GM10266 (cell line): ENCODE data around the gene STIM1.
"Not testable (repeated sequence)": the region's sequence is repeated elsewhere in the genome, so short reads cannot be mapped to it uniquely, and the experiment has no call there.

Experiments used
- DNase-seq: peaks from one replicate; pipeline ENCODE4 v3.0.0; 2012; ENCODE audit errors: extremely low spot score
- CTCF ChIP-seq: IDR thresholded peaks from 2 replicates; pipeline ENCODE4 v1.5.1; 2012; ENCODE audit warnings: mild to moderate bottlenecking, low read depth; ENCODE audit not compliant: control insufficient read depth, insufficient read depth; ENCODE audit errors: missing control alignments

STIM1 gene

GRCh38 chr11:4044976-4045646, 189.6 kb downstream of the STIM1 start:
- no peak for DNase-seq
- TF ChIP-seq CTCF: no peak

DNA sequence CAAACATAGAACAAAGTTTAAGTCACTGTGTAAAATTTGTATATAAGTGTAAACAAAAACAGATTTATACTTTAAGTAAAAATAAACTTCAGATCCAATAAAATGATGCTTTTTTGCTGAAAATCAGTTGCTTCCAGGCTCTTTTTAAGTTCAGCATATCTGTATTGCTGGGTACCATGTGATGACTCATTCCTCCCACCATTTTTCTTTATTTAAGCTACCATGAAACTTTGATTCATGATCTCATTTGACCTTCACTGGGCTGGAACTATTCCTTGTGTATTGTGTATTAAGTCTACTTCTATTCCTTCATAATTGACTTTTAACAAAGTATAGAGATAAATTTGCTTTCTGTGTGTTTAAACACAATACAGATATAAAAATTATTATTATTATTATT, 192.9 kb downstream of the STIM1 start:
- no peak for TF ChIP-seq CTCF
- DNase-seq: no peak

- DNase-seq: no peak
- no peak for TF ChIP-seq CTCF
Measured at GRCh38 chr11:4049006-4049405, 193.5 kb downstream of the STIM1 start.

DNA sequence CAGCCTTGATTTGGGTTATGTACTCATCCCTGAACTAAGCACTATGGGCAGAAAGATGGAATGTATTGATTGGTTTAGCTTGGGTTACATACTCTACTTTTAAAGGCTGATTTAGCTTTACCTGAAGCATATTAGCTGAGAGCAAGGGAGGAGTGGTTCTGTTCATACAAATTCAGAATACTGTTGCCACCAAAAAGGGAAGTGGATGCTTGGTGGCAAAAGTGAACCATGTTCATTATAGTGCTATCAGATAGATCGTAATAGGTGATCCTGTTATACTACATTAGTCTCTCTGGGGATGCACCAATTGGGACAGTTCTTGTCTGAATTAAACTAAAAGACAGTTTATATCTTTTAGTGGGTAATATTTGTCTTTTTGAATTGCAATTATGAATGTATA, 194.7 kb downstream of the STIM1 start:
- TF ChIP-seq CTCF: no peak
- DNase-seq: no peak

GRCh38 chr11:4053200-4053599, 197.7 kb downstream of the STIM1 start:
- DNase-seq: not testable (repeated sequence)

DNA sequence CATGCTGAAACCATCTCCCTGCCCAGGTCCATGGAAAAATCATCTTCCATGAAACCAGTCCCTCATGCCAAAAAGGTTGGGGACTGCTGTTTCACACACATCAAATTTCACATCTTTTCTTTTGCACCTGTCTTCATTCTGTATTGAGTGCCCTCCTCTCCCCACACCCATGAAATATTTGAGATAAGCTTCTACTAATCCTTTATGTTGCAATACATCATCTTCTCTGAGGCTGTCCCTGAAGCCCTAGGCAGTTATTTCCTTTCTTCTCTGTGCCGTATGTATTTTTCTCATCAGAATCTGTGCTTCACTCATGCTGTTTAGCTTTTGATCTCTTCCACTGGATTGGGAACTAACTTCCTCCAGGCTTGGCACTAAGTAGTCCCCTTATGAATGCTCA, 199.2 kb downstream of the STIM1 start:
- no peak for DNase-seq
- no peak for TF ChIP-seq CTCF

DNA sequence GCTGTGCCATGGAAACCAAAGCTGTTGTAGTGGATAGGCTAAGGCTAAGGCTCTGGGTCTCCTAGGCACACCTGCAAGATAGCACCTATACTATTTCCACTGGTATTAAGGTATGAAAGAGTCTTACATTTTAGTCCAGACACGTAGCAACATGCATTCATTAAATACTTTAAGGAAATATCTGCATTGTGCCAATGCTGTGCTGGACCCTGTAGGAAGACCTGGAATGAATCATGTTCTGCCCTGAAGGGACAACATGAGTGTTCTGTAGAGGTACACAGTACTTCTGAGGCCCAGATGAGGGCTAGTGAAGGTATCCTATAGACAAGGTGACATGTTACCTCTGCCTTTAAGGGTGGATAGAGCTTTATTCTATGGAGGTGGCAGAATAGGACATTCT, 204.0 kb downstream of the STIM1 start:
- DNase-seq: no peak
- no peak for TF ChIP-seq CTCF
